Prostate gland (tissue), 2 donors: ENCODE results near the gene MED22. TPM values are rescaled to one million over a fixed set of nuclear protein-coding genes. Genes with fewer than 3 reads are reported as not detected.

ENCODE experiments used
- DNase-seq: peaks from one replicate; pipeline ENCODE4 v3.0.0-alpha.2; 2019; ENCODE audit warnings: low spot score
- H3K27ac ChIP-seq, 2 donors: fragments of 200-600 bp; sonication (generic); 2 replicates each; pipeline ENCODE4 v1.5.1; 2017 to 2019
- H3K27me3 ChIP-seq: fragments of 200-600 bp; sonication (generic); replicated peaks from 2 replicates; pipeline ENCODE4 v1.5.1; 2019; ENCODE audit not compliant: insufficient read depth
- H3K36me3 ChIP-seq, 2 donors: fragments of 200-600 bp; sonication (generic); 1 replicate in 1 of 2; 2 replicates in 1 of 2; pipeline versions ENCODE4 v1.5.1 to v1.8.1; 2017 to 2019
- H3K4me1 ChIP-seq: fragments of 200-600 bp; sonication (generic); replicated peaks from 2 replicates; pipeline ENCODE4 v1.5.1; 2019
- H3K4me3 ChIP-seq, 2 donors: fragments of 200-600 bp; sonication (generic); 2 replicates each; pipeline ENCODE4 v1.5.1; 2017 to 2019
- H3K9me3 ChIP-seq: fragments of 200-600 bp; sonication (generic); 2 replicates; pipeline ENCODE4 v1.5.1; 2017
- POLR2A ChIP-seq: fragments of 450-650 bp; IDR thresholded peaks from one replicate; pipeline ENCODE4 v1.6.1; 2016; ENCODE audit warnings: antibody characterized with exemption, mild to moderate bottlenecking
- POLR2AphosphoS5 ChIP-seq: sonication (generic); formaldehyde crosslinking; IDR thresholded peaks from one replicate; pipeline ENCODE4 v1.6.1; 2017; ENCODE audit warnings: antibody characterized with exemption
- WGBS: methylation state at CpG from one replicate; pipeline ENCODE4 v1.1.5; 2018; 5-methylcytosine and 5-hydroxymethylcytosine counted together
- intact Hi-C: fragments of 100-400 bp; cut with DNase I; formaldehyde crosslinking; loops from one replicate; pipeline ENCODE4 v1.14.2; 2022
- total RNA-seq, 2 donors: library from RNA; depleted of rRNA; stranded (reverse); fragments of >200 nt; gene quantifications; one replicate each; pipeline ENCODE4 v1.1.0, GENCODE V29; 2016
- TF ChIP-seq, protein P1 (sequence below), 4 experiments: fragments of 200-600 bp in 2 of 4; fragments of 450-650 bp in 2 of 4; sonication (generic) in 2 of 4; IDR thresholded peaks; 1 replicate in 3 of 4; 2 replicates in 1 of 4; pipeline ENCODE4 v1.5.1; 2016 to 2019; ENCODE audit warnings: antibody characterized with exemption in 4 of 4, mild to moderate bottlenecking in 2 of 4, moderate library complexity in 2 of 4

MED22 gene
- total RNA-seq, 2 donors from 2014 or later, result 31.1 to 32.6 TPM

DNA sequence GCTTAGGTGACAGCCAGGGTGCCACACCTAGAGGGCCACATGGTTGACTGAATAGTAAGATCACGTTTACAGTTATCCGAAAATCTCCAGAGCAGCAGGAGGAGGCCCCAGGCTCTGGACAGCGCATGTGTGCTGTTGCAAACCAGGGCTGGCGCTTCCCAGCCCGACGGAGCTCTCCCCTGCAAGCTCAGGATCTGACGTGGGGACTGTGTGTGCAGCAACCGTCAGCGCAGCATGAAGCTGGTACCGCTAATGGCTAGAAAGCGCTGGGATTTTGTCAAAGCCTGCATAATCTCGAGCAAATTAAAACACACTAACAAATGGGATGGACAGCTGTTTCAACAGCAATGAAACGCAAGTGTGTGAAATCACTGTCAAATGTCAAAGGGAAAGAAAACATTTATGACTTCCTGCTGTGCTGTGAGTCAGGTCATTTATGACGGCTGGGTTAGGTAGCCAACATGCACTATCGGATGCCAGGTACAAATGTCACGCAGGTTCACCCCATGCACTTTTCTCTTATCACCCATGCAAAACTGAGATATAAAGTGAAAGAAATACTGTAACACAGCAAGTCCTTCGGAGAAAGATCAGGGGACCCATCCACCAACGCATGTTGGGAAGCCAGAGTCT, 20.4 kb upstream of the MED22 start:
- TF ChIP-seq, protein P1, sequence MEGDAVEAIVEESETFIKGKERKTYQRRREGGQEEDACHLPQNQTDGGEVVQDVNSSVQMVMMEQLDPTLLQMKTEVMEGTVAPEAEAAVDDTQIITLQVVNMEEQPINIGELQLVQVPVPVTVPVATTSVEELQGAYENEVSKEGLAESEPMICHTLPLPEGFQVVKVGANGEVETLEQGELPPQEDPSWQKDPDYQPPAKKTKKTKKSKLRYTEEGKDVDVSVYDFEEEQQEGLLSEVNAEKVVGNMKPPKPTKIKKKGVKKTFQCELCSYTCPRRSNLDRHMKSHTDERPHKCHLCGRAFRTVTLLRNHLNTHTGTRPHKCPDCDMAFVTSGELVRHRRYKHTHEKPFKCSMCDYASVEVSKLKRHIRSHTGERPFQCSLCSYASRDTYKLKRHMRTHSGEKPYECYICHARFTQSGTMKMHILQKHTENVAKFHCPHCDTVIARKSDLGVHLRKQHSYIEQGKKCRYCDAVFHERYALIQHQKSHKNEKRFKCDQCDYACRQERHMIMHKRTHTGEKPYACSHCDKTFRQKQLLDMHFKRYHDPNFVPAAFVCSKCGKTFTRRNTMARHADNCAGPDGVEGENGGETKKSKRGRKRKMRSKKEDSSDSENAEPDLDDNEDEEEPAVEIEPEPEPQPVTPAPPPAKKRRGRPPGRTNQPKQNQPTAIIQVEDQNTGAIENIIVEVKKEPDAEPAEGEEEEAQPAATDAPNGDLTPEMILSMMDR (IDR thresholded peaks at IDR 0.05), result no peak
- TF ChIP-seq POLR2AphosphoS5, result peak; percentile 18
- Histone ChIP-seq H3K27ac (no peak overlapping the region), H3K4me1 (peaks cover 33% of the 10 kb centered on the region), H3K9me3 (no peaks in the 10 kb centered on the region), H3K36me3 (no peaks in the 10 kb centered on the region), H3K4me3 (no peak overlapping the region), H3K27me3 (no peaks in the 10 kb centered on the region)
- 36% methylated on average over 18 of the region's 18 CpGs for whole genome bisulfite sequencing
- intact Hi-C loops, result no loop called here
- no peak for DNase-seq

DNA sequence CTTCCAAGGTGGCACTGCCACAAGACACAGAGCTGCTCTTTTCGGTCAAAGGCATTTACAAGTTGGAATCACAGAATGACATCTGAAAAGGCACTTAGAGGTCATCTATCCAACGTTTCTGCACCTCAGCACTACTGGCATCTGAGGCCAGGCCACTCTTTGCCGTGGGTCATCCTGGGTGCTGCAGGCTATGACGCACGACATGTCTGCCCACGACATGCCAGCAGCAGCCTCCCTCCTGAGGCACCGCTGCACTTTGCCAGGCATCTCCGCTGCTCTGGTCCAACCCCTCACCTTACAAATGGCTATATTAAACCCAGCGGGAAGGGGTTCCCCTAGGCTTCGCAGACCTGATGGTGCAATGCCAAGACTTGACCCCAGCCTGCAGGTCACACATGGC, 19.8 kb upstream of the MED22 start:
- no peaks in the 10 kb centered on the region for H3K27me3 ChIP-seq
- no peak overlapping the region for H3K4me3 ChIP-seq
- TF ChIP-seq POLR2A (no peak), POLR2AphosphoS5 (no peak)
- TF ChIP-seq, protein P1 (IDR thresholded peaks at IDR 0.05), result no peak
- intact Hi-C loops, result no loop called here
- WGBS, result 85% methylated on average over 10 of the region's 10 CpGs
- no peaks in the 10 kb centered on the region for H3K36me3 ChIP-seq
- H3K4me1 ChIP-seq, result peaks cover 33% of the 10 kb centered on the region
- H3K27ac ChIP-seq, result no peak overlapping the region
- no peak for DNase-seq
- H3K9me3 ChIP-seq, result no peaks in the 10 kb centered on the region

DNA sequence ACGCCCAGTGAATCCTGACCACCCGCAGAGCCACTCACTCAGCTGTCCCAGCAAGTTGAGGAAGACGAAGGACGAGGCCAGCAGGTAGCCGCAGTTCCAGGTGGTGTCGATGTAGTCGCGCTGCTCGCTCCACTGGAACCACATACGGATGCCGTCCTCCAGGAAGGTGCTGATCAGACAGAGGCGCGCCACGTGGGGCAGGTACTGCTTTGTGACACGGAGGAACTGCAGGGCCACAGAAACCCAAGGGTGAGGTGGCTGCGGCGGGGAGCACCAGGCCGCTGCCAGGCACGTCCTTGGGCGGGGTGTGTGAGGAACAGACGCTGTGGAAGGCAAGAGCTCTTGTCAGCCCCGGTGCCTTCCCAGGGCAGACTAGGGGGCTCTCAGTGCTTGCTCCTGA, 19.3 kb upstream of the MED22 start:
- H3K4me1 ChIP-seq, result peaks cover 36% of the 10 kb centered on the region
- H3K4me3 ChIP-seq, result no peak overlapping the region
- no peak overlapping the region for H3K27ac ChIP-seq
- H3K9me3 ChIP-seq, result no peaks in the 10 kb centered on the region
- no peak for DNase-seq
- TF ChIP-seq, protein P1 (IDR thresholded peaks at IDR 0.05), result no peak
- TF ChIP-seq POLR2AphosphoS5 (no peak), POLR2A (no peak)
- intact Hi-C loops, result no loop called here
- H3K36me3 ChIP-seq, result no peaks in the 10 kb centered on the region
- WGBS, result 94% methylated on average over 22 of the region's 22 CpGs
- no peaks in the 10 kb centered on the region for H3K27me3 ChIP-seq

DNA sequence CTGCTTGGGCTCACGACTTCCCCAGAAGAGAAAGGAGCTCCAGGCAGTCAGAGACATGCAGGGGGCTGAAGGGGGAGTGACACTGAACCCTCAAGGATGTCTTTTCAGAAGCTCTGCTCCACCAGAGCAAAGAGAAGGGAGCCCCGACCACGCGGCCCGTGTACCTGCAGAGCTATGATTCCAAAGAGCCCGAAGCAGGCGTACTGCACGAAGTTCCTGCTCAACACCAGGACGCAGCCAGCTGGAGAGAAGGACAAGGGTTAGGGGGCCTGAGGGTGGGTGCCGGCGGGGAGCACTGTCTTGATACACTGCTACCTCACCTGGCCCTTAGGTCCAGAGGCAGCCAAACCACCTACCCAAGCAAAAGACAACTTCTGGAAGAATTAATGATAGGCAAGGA, 18.5 kb upstream of the MED22 start:
- Histone ChIP-seq H3K4me1 (peaks cover 29% of the 10 kb centered on the region), H3K4me3 (no peak overlapping the region), H3K36me3 (no peaks in the 10 kb centered on the region), H3K27me3 (no peaks in the 10 kb centered on the region), H3K27ac (no peak overlapping the region), H3K9me3 (no peaks in the 10 kb centered on the region)
- TF ChIP-seq POLR2A (no peak), POLR2AphosphoS5 (no peak)
- TF ChIP-seq, protein P1 (IDR thresholded peaks at IDR 0.05), result no peak
- DNase-seq, result no peak
- intact Hi-C loops, result no loop called here
- WGBS, result 93% methylated on average over 11 of the region's 11 CpGs

DNA sequence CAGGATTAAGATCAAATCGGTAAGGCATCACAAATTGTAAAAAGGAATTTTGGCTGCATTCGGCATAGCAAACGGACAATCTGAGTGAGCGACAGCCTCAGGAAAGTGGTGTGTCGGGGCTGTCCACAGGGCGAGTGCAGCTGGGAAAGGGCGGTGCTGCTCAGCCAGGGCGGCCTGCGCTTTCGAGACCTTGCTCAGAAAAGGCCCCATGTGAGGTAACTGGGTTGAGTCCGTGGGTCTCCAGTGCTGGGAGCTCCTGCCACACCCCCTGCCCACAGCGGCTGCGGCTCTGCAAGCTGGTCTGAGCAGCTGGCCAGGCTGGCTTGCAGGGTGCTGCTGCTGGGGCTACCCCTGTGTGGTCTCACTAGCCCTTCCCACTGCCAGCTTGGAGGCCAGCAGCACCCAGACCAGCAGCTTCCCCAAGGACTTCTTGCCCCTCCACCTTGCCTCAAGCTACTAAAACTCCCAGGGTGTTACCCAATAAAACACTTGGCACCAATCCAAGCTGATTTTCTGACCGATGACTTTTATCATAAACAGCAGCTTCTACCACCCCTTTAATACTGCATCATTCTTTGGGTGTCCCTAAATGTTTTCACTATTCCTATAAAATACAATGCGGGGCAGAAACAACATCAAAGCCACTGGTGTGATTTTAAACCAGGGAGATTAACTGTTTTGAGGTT, 14.6 kb upstream of the MED22 start:
- TF ChIP-seq POLR2AphosphoS5 (no peak), POLR2A (no peak)
- TF ChIP-seq, protein P1 (IDR thresholded peaks at IDR 0.05), result no peak
- peaks cover 20% of the 10 kb centered on the region for H3K4me1 ChIP-seq
- intact Hi-C loops, result no loop called here
- WGBS, result 72% methylated on average over 14 of the region's 15 CpGs
- H3K27me3 ChIP-seq, result no peaks in the 10 kb centered on the region
- no peak overlapping the region for H3K27ac ChIP-seq
- no peaks in the 10 kb centered on the region for H3K36me3 ChIP-seq
- H3K4me3 ChIP-seq, result no peak overlapping the region
- no peaks in the 10 kb centered on the region for H3K9me3 ChIP-seq
- no peak for DNase-seq
